Measurements from ENCODE around the gene NKRF. TPM values are rescaled to one million over a fixed set of nuclear protein-coding genes. Genes with fewer than 3 reads are reported as not detected.

The NKRF gene
- polyA plus RNA-seq, 1 of the 3 experiments (the other 2 are of a cell fraction), result 3.2 TPM

DNA sequence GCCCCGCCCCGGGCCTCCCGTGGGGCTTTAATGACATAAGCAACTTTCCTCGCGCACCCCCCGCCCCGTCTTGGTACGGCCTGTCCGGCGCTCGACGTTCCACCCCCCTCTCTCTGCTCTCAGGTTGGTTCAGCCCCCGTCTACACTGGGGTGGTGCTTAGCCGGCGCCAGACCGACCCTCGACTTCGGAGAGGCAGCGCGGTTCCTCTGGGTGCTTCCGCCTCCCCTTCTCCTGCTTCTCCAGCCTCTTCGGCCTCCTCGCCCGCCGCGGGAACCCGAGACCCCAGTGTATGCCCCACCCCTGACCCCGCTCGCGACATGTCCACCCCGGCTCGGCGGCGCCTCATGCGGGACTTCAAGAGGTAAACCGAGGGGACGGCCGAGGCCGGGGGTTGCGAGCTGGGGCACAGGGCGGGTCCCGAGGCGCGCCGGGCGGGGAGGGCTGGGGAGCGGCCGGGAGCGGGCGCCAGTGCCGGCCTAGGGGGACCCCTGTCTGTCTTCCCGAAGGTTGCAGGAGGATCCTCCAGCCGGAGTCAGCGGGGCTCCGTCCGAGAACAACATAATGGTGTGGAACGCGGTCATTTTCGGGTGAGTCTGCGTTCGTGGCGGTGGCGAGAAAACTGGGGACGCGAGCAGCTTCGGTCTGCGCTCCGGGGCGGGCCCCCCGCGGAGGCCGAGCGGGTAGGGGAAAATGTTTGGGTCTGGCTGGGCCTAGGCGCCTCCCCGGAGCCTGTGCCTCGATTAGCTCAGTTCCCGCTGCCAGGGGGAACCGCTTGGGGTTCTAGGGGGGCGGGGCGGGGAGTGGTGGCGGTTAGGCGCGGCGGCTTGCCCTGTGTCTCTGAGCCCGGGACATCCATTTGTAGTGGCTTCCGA, 31.6 kb downstream of the NKRF start, which contains the start of gene UBE2A (continued):
- TF ChIP-seq, protein P1, sequence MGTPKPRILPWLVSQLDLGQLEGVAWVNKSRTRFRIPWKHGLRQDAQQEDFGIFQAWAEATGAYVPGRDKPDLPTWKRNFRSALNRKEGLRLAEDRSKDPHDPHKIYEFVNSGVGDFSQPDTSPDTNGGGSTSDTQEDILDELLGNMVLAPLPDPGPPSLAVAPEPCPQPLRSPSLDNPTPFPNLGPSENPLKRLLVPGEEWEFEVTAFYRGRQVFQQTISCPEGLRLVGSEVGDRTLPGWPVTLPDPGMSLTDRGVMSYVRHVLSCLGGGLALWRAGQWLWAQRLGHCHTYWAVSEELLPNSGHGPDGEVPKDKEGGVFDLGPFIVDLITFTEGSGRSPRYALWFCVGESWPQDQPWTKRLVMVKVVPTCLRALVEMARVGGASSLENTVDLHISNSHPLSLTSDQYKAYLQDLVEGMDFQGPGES (IDR thresholded peaks at IDR 0.05; ENCODE audit: low read depth, low read length), result no peak
- TF ChIP-seq, protein P2, sequence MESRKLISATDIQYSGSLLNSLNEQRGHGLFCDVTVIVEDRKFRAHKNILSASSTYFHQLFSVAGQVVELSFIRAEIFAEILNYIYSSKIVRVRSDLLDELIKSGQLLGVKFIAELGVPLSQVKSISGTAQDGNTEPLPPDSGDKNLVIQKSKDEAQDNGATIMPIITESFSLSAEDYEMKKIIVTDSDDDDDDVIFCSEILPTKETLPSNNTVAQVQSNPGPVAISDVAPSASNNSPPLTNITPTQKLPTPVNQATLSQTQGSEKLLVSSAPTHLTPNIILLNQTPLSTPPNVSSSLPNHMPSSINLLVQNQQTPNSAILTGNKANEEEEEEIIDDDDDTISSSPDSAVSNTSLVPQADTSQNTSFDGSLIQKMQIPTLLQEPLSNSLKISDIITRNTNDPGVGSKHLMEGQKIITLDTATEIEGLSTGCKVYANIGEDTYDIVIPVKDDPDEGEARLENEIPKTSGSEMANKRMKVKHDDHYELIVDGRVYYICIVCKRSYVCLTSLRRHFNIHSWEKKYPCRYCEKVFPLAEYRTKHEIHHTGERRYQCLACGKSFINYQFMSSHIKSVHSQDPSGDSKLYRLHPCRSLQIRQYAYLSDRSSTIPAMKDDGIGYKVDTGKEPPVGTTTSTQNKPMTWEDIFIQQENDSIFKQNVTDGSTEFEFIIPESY (IDR thresholded peaks at IDR 0.05; ENCODE audit: borderline replicate concordance, low read depth), result no peak
- no peak for TF ChIP-seq NFIC (IDR thresholded peaks at IDR 0.05; ENCODE audit: borderline replicate concordance)
- TF ChIP-seq EZH2phosphoT487 (IDR thresholded peaks at IDR 0.05; ENCODE audit: borderline replicate concordance, low read depth), result no peak
- TF ChIP-seq RXRA (IDR thresholded peaks at IDR 0.05; ENCODE audit: borderline replicate concordance, low read depth), result no peak
- TF ChIP-seq SIN3A (IDR thresholded peaks at IDR 0.05; ENCODE audit: borderline replicate concordance, low read depth, low read length), result 0 out of 2 replicates have a peak, but pooled peaks have one; percentile 33
- no peak for TF ChIP-seq MXI1 (IDR thresholded peaks at IDR 0.05; ENCODE audit: low read depth, low read length)
- TF ChIP-seq RFX5 (IDR thresholded peaks at IDR 0.05; ENCODE audit: low read length), result no peak
- TF ChIP-seq FOSL2 (IDR thresholded peaks at IDR 0.05; ENCODE audit: borderline replicate concordance, low read depth), result no peak
- no peak for TF ChIP-seq RCOR1 (IDR thresholded peaks at IDR 0.05; ENCODE audit: low read length)

DNA sequence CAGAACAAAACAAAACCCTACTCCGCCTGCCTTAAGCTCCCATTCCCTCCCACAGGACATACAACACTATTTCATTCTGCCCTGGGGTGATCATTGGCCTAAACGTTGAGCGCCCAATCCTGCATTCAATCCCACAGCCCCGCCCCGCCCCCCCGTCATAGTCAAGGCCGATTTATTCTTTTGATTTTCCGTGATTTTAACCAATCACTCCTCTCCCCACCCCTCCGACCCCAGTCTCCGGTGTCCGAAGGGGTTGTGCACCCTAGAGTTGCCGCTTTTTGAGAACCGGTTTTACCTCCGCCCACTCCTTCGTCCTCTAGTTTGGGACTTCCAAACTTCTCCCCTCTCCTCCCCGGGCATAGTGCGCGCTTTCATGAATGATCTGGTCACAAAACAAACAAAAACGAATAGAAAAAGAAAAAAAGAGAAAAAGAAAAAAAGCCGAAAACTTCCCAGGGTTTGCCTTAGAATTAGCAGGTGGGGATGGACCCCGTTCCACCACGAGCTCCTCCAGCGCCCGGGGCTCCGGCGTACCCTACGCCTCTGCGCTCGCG, 32.3 kb downstream of the NKRF start:
- Histone ChIP-seq H3K4me2 (peak overlapping the region; percentile 66), H3K36me3 (replicated peaks in 1 of 2; ENCODE audit: control insufficient read depth in 1 of 2, insufficient read depth in 2 of 2, low read length in 1 of 2) (peaks cover 3 to 14% of the 10 kb centered on the region in 2 experiments), H3K27me3 (ENCODE audit: insufficient read depth) (peaks cover 9% of the 10 kb centered on the region; the same call in 1 of the 2 replicates), H3K9ac (peak overlapping the region; percentile 82), H3K79me2 (ENCODE audit: insufficient read depth) (peaks cover 25% of the 10 kb centered on the region), H3K27ac (ENCODE audit: low read depth in 2 of 2, low read length in 1 of 2) (peak overlapping the region; percentile 77 to 86), H3K9me2 (no peaks in the 10 kb centered on the region), H3K9me3 (no peaks in the 10 kb centered on the region), H2AFZ (ENCODE audit: low read depth) (peak overlapping the region; percentile 92; the same call in 1 of the 2 replicates), H3K4me1 (ENCODE audit: control insufficient read depth in 1 of 2, insufficient read depth in 2 of 2, low read depth in 1 of 2, low read length in 1 of 2) (peaks cover 0 to 3% of the 10 kb centered on the region in 2 experiments; a peak in 1 of 4 replicates), H3K4me3 (ENCODE audit: low read depth in 2 of 2, low read length in 1 of 2) (peak overlapping the region; percentile 56 to 71), H4K20me1 (ENCODE audit: insufficient read depth) (no peaks in the 10 kb centered on the region), H3F3A (replicated peaks; ENCODE audit: insufficient read depth) (no peaks in the 10 kb centered on the region)
- ChIA-PET CTCF (interaction anchor here (0.6 to 1.9 kb wide), 7 partner anchors 9 to 156 kb away, joined by 3 to 4 read pairs (median 3); no protein-coding TSS in a partner anchor), POLR2A (interaction anchor here (0.6 to 1.0 kb wide), 3 partner anchors 13 to 217 kb away, joined by 3 read pairs; partner anchors contain the start of gene RPL39)
- WGBS (ENCODE audit: low lambda C conversion rate), result 19% methylated on average over 30 of the region's 30 CpGs
- peak; percentile 72 for DNase-seq
- no peak for TF ChIP-seq SMC3 (IDR thresholded peaks at IDR 0.05; ENCODE audit: low read depth, low read length)
- no peak for TF ChIP-seq RXRA (IDR thresholded peaks at IDR 0.05; ENCODE audit: borderline replicate concordance, low read depth)
- no peak for TF ChIP-seq CHD2 (IDR thresholded peaks at IDR 0.05; ENCODE audit: low read length, partially characterized antibody)
- no peak for TF ChIP-seq EZH2phosphoT487 (IDR thresholded peaks at IDR 0.05; ENCODE audit: borderline replicate concordance, low read depth)
- no peak for TF ChIP-seq TCF12 (IDR thresholded peaks at IDR 0.05)
- TF ChIP-seq RAD21 (IDR thresholded peaks at IDR 0.05; ENCODE audit: low read length), result no peak
- TF ChIP-seq MXI1 (IDR thresholded peaks at IDR 0.05; ENCODE audit: low read depth, low read length), result no peak
- TF ChIP-seq ELF1 (IDR thresholded peaks at IDR 0.05), result no peak
- TF ChIP-seq, protein P3, sequence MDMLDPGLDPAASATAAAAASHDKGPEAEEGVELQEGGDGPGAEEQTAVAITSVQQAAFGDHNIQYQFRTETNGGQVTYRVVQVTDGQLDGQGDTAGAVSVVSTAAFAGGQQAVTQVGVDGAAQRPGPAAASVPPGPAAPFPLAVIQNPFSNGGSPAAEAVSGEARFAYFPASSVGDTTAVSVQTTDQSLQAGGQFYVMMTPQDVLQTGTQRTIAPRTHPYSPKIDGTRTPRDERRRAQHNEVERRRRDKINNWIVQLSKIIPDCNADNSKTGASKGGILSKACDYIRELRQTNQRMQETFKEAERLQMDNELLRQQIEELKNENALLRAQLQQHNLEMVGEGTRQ (IDR thresholded peaks at IDR 0.05; ENCODE audit: borderline replicate concordance, low read depth, low read length), result no peak
- TF ChIP-seq, protein P4, sequence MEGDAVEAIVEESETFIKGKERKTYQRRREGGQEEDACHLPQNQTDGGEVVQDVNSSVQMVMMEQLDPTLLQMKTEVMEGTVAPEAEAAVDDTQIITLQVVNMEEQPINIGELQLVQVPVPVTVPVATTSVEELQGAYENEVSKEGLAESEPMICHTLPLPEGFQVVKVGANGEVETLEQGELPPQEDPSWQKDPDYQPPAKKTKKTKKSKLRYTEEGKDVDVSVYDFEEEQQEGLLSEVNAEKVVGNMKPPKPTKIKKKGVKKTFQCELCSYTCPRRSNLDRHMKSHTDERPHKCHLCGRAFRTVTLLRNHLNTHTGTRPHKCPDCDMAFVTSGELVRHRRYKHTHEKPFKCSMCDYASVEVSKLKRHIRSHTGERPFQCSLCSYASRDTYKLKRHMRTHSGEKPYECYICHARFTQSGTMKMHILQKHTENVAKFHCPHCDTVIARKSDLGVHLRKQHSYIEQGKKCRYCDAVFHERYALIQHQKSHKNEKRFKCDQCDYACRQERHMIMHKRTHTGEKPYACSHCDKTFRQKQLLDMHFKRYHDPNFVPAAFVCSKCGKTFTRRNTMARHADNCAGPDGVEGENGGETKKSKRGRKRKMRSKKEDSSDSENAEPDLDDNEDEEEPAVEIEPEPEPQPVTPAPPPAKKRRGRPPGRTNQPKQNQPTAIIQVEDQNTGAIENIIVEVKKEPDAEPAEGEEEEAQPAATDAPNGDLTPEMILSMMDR (IDR thresholded peaks at IDR 0.05), result no peak
- no peak for TF ChIP-seq POLR2AphosphoS5 (IDR thresholded peaks at IDR 0.05; ENCODE audit: low read depth, low read length)
- TF ChIP-seq EP300 (IDR thresholded peaks at IDR 0.05; ENCODE audit: borderline replicate concordance in 1 of 2, low read depth in 1 of 2, low read length in 1 of 2), result no peak
- TF ChIP-seq SIN3A (IDR thresholded peaks at IDR 0.05; ENCODE audit: borderline replicate concordance, low read depth, low read length), result no peak
- no peak for TF ChIP-seq RCOR1 (IDR thresholded peaks at IDR 0.05; ENCODE audit: low read length)
- no peak for TF ChIP-seq TEAD4 (IDR thresholded peaks at IDR 0.05; ENCODE audit: borderline replicate concordance, insufficient read depth)
- no peak for TF ChIP-seq JUND (IDR thresholded peaks at IDR 0.05)
- TF ChIP-seq YY1 (IDR thresholded peaks at IDR 0.05; ENCODE audit: low read depth), result no peak

All from SK-N-SH (cell line).